IPS-NIHi7 (cell line): Measurements from ENCODE around the gene TTC16.

ENCODE experiments used
- DNase-seq: peaks from one replicate; pipeline ENCODE4 v3.0.0; 2012; ENCODE audit warnings: mixed read lengths; ENCODE audit errors: extremely low spot score

The TTC16 gene

GRCh38 chr9:127715470-127716337 is at the start of gene TTC16, which contains the start of gene PTRH1:
TTC16 (plus strand) TSS chr9:127716079; CDS start chr9:127716146, 67 bp downstream.
PTRH1 (minus strand) TSS chr9:127715663; CDS start chr9:127715639, 24 bp downstream.
- DNase-seq = peak; percentile 99

- no peak for DNase-seq
Measured at GRCh38 chr9:127667127-127667844, 48.6 kb upstream of the TTC16 start.

- DNase-seq = no peak
Measured at GRCh38 chr9:127667906-127668305, 48.0 kb upstream of the TTC16 start.

- DNase-seq = no peak
Measured at GRCh38 chr9:127673234-127673633, 42.6 kb upstream of the TTC16 start.

- no peak for DNase-seq
Measured at GRCh38 chr9:127676638-127677037, 39.2 kb upstream of the TTC16 start.

GRCh38 chr9:127679506-127679905 is 36.4 kb upstream of the TTC16 start:
- DNase-seq = no peak

- no peak for DNase-seq
Measured at GRCh38 chr9:127680226-127680625, 35.7 kb upstream of the TTC16 start.

GRCh38 chr9:127680846-127681245 is 35.0 kb upstream of the TTC16 start:
- DNase-seq = no peak

- DNase-seq = no peak
Measured at GRCh38 chr9:127682351-127683136, 33.3 kb upstream of the TTC16 start.

GRCh38 chr9:127683723-127684122 is 32.2 kb upstream of the TTC16 start:
- no peak for DNase-seq

- no peak for DNase-seq
Measured at GRCh38 chr9:127684576-127684975, 31.3 kb upstream of the TTC16 start.

GRCh38 chr9:127686461-127687393 is 29.2 kb upstream of the TTC16 start:
- DNase-seq = no peak

- DNase-seq = no peak
Measured at GRCh38 chr9:127689329-127690000, 26.4 kb upstream of the TTC16 start.

- no peak for DNase-seq
Measured at GRCh38 chr9:127690735-127691134, 25.1 kb upstream of the TTC16 start.

- DNase-seq = no peak
Measured at GRCh38 chr9:127692071-127692470, 23.8 kb upstream of the TTC16 start.

- DNase-seq = no peak
Measured at GRCh38 chr9:127693143-127693542, 22.7 kb upstream of the TTC16 start.

GRCh38 chr9:127693697-127694096 is 22.2 kb upstream of the TTC16 start:
- DNase-seq = no peak

GRCh38 chr9:127694890-127695720 is 20.8 kb upstream of the TTC16 start:
- no peak for DNase-seq

- no peak for DNase-seq
Measured at GRCh38 chr9:127697575-127697974, 18.3 kb upstream of the TTC16 start.
